Neutrophil (primary cell): ENCODE results near the gene RUNX2.

Source experiments
- H3K27ac ChIP-seq: fragments of 200-600 bp; sonication (generic); 2 replicates; pipeline ENCODE4 v1.5.1; 2016; ENCODE audit warnings: mild to moderate bottlenecking, moderate library complexity
- H3K27me3 ChIP-seq: fragments of 200-600 bp; sonication (generic); 2 replicates; pipeline ENCODE4 v1.6.0; 2016; ENCODE audit warnings: mild to moderate bottlenecking
- H3K36me3 ChIP-seq: fragments of 200-600 bp; sonication (generic); 2 replicates; pipeline ENCODE4 v1.5.1; 2017
- H3K4me1 ChIP-seq, 2 experiments: fragments of 200-600 bp in 1 of 2; sonication (generic) in 1 of 2; 1 replicate in 1 of 2; 2 replicates in 1 of 2; pipeline versions ENCODE4 v1.5.1 to v1.6.1; 2013 to 2016; ENCODE audit warnings: low read depth in 1 of 2, low read length in 1 of 2, mild to moderate bottlenecking in 1 of 2, moderate library complexity in 1 of 2; ENCODE audit not compliant: control insufficient read depth in 1 of 2, insufficient read depth in 1 of 2
- H3K4me3 ChIP-seq, 2 experiments: fragments of 200-600 bp in 1 of 2; sonication (generic) in 1 of 2; 1 replicate in 1 of 2; 2 replicates in 1 of 2; pipeline ENCODE4 v1.5.1; 2013 to 2016; ENCODE audit warnings: low read depth in 1 of 2, low read length in 1 of 2, mild to moderate bottlenecking in 1 of 2, moderate library complexity in 1 of 2
- H3K9me3 ChIP-seq: fragments of 200-600 bp; sonication (generic); 2 replicates; pipeline ENCODE4 v1.5.1; 2016
- CTCF ChIP-seq: fragments of 200-600 bp; sonication (generic); IDR thresholded peaks from 2 replicates; pipeline ENCODE4 v1.5.1; 2016; ENCODE audit warnings: antibody characterized with exemption

Gene RUNX2

GRCh38 chr6:45705137-45705855, 377.2 kb downstream of the RUNX2 start:
- Histone ChIP-seq H3K36me3 (no peaks in the 10 kb centered on the region), H3K27ac (no peak overlapping the region), H3K4me1 (no peaks in the 10 kb centered on the region), H3K4me3 (no peak overlapping the region), H3K9me3 (no peaks in the 10 kb centered on the region), H3K27me3 (no peaks in the 10 kb centered on the region)
- no peak for TF ChIP-seq CTCF

- H3K9me3 ChIP-seq: no peaks in the 10 kb centered on the region
- no peaks in the 10 kb centered on the region for H3K36me3 ChIP-seq
- H3K27me3 ChIP-seq: no peaks in the 10 kb centered on the region
- no peak overlapping the region for H3K27ac ChIP-seq
- H3K4me3 ChIP-seq: no peak overlapping the region
- H3K4me1 ChIP-seq: no peaks in the 10 kb centered on the region
- no peak for TF ChIP-seq CTCF
Measured at GRCh38 chr6:45706319-45706718, 378.2 kb downstream of the RUNX2 start.

- Histone ChIP-seq H3K4me3 (no peak overlapping the region), H3K4me1 (no peaks in the 10 kb centered on the region), H3K36me3 (no peaks in the 10 kb centered on the region), H3K27me3 (no peaks in the 10 kb centered on the region), H3K9me3 (no peaks in the 10 kb centered on the region), H3K27ac (no peak overlapping the region)
- TF ChIP-seq CTCF: no peak
Measured at GRCh38 chr6:45707176-45707575, 379.0 kb downstream of the RUNX2 start.

- Histone ChIP-seq H3K4me3 (no peak overlapping the region), H3K4me1 (no peaks in the 10 kb centered on the region)
Measured at GRCh38 chr6:45709781-45710220, 381.7 kb downstream of the RUNX2 start.

GRCh38 chr6:45710304-45710821, 382.2 kb downstream of the RUNX2 start:
- no peak for TF ChIP-seq CTCF
- no peaks in the 10 kb centered on the region for H3K9me3 ChIP-seq
- H3K36me3 ChIP-seq: no peaks in the 10 kb centered on the region
- H3K27ac ChIP-seq: no peak overlapping the region
- no peak overlapping the region for H3K4me3 ChIP-seq
- no peaks in the 10 kb centered on the region for H3K4me1 ChIP-seq
- H3K27me3 ChIP-seq: no peaks in the 10 kb centered on the region

More at GRCh38 chr6:45709781-45710220, 381.7 kb downstream of the RUNX2 start:
- Histone ChIP-seq H3K36me3 (no peaks in the 10 kb centered on the region), H3K27me3 (no peaks in the 10 kb centered on the region), H3K9me3 (no peaks in the 10 kb centered on the region), H3K27ac (no peak overlapping the region)
- no peak for TF ChIP-seq CTCF
